ENCODE measurements around the gene SMARCD3. TPM values are rescaled to one million over a fixed set of nuclear protein-coding genes. Genes with fewer than 3 reads are reported as not detected.

SMARCD3 gene
- total and polyA plus RNA-seq, 9 of the 15 experiments (the other 6 are each of a cell fraction or from before 2014, with no cell fraction given) = 0.43 to 3.6 (median 2.6) TPM

DNA sequence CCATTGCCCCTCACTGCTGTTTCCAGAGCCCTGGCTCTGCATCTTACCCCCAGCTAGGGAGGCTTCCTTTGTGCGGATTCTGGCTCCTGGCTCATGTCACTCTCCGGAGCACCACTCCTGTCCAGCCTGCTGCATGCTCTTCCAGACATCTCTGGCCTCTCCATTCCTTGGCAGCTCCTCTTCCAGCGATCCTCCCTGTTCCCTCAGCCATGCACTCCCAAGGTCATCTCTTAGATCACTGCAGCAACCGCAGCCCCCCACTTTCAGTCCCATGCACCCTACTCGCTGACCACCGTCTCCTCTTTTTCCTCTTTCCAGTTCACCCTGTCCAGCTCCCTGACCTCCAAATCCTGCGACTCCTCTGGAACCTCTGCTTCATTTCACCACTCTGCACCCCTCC, 6.9 kb upstream of the SMARCD3 start (continued):
- TF ChIP-seq, protein P1, sequence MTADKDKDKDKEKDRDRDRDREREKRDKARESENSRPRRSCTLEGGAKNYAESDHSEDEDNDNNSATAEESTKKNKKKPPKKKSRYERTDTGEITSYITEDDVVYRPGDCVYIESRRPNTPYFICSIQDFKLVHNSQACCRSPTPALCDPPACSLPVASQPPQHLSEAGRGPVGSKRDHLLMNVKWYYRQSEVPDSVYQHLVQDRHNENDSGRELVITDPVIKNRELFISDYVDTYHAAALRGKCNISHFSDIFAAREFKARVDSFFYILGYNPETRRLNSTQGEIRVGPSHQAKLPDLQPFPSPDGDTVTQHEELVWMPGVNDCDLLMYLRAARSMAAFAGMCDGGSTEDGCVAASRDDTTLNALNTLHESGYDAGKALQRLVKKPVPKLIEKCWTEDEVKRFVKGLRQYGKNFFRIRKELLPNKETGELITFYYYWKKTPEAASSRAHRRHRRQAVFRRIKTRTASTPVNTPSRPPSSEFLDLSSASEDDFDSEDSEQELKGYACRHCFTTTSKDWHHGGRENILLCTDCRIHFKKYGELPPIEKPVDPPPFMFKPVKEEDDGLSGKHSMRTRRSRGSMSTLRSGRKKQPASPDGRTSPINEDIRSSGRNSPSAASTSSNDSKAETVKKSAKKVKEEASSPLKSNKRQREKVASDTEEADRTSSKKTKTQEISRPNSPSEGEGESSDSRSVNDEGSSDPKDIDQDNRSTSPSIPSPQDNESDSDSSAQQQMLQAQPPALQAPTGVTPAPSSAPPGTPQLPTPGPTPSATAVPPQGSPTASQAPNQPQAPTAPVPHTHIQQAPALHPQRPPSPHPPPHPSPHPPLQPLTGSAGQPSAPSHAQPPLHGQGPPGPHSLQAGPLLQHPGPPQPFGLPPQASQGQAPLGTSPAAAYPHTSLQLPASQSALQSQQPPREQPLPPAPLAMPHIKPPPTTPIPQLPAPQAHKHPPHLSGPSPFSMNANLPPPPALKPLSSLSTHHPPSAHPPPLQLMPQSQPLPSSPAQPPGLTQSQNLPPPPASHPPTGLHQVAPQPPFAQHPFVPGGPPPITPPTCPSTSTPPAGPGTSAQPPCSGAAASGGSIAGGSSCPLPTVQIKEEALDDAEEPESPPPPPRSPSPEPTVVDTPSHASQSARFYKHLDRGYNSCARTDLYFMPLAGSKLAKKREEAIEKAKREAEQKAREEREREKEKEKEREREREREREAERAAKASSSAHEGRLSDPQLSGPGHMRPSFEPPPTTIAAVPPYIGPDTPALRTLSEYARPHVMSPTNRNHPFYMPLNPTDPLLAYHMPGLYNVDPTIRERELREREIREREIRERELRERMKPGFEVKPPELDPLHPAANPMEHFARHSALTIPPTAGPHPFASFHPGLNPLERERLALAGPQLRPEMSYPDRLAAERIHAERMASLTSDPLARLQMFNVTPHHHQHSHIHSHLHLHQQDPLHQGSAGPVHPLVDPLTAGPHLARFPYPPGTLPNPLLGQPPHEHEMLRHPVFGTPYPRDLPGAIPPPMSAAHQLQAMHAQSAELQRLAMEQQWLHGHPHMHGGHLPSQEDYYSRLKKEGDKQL (CRISPR knock-in tag; IDR thresholded peaks at IDR 0.05; ENCODE audit: borderline replicate concordance) = no peak
- no peak for TF ChIP-seq RBM17 (IDR thresholded peaks at IDR 0.05; ENCODE audit: borderline replicate concordance, low read depth, low read length)
- TF ChIP-seq FOXM1 (IDR thresholded peaks at IDR 0.05; ENCODE audit: low read depth) = no peak
- no peak for TF ChIP-seq FOXM1 (CRISPR knock-in tag; IDR thresholded peaks at IDR 0.05; ENCODE audit: low read depth)
- TF ChIP-seq BCL6 (CRISPR knock-in tag; IDR thresholded peaks at IDR 0.05) = no peak
- TF ChIP-seq TAF9B (IDR thresholded peaks at IDR 0.05; ENCODE audit: partially characterized antibody) = no peak
- no peak for TF ChIP-seq ZNF3 (CRISPR knock-in tag; IDR thresholded peaks at IDR 0.05)
- TF ChIP-seq NFXL1 (CRISPR knock-in tag; IDR thresholded peaks at IDR 0.05) = no peak
- no peak for TF ChIP-seq TCF7L2 (IDR thresholded peaks at IDR 0.05; ENCODE audit: low read depth, low read length)
- no peak for TF ChIP-seq EP300 (IDR thresholded peaks at IDR 0.05; ENCODE audit: low read length)
- TF ChIP-seq, protein P2, sequence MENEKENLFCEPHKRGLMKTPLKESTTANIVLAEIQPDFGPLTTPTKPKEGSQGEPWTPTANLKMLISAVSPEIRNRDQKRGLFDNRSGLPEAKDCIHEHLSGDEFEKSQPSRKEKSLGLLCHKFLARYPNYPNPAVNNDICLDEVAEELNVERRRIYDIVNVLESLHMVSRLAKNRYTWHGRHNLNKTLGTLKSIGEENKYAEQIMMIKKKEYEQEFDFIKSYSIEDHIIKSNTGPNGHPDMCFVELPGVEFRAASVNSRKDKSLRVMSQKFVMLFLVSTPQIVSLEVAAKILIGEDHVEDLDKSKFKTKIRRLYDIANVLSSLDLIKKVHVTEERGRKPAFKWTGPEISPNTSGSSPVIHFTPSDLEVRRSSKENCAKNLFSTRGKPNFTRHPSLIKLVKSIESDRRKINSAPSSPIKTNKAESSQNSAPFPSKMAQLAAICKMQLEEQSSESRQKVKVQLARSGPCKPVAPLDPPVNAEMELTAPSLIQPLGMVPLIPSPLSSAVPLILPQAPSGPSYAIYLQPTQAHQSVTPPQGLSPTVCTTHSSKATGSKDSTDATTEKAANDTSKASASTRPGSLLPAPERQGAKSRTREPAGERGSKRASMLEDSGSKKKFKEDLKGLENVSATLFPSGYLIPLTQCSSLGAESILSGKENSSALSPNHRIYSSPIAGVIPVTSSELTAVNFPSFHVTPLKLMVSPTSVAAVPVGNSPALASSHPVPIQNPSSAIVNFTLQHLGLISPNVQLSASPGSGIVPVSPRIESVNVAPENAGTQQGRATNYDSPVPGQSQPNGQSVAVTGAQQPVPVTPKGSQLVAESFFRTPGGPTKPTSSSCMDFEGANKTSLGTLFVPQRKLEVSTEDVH (IDR thresholded peaks at IDR 0.05; ENCODE audit: low read depth, partially characterized antibody) = no peak

Data from K562 (cell line).